HG02870 (cell line): ENCODE measurements around the gene EBF3.

ENCODE experiments used
- ATAC-seq: cut with Tn5 transposase; IDR thresholded peaks from one replicate; pipeline ENCODE4 v1.9.1; 2021; ENCODE audit warnings: mild to moderate bottlenecking, moderate library complexity; ENCODE audit not compliant: unreplicated experiment

The EBF3 gene

GRCh38 chr10:129963641-129964501 is at the start of gene EBF3:
TSS of gene EBF3 (minus strand) at chr10:129964274. CDS start at chr10:129963768, 506 bp downstream.
- no peak for ATAC-seq

- no peak for ATAC-seq
Observed at GRCh38 chr10:130013335-130014262, 49.5 kb upstream of the EBF3 start.

- ATAC-seq = no peak
Observed at GRCh38 chr10:130012129-130012528, 48.1 kb upstream of the EBF3 start.

GRCh38 chr10:130010653-130011052 is 46.6 kb upstream of the EBF3 start:
- ATAC-seq = no peak

GRCh38 chr10:130009228-130009627 is 45.2 kb upstream of the EBF3 start:
- no peak for ATAC-seq

- no peak for ATAC-seq
Observed at GRCh38 chr10:130003787-130004613, 39.9 kb upstream of the EBF3 start.

- ATAC-seq = no peak
Observed at GRCh38 chr10:130003166-130003565, 39.1 kb upstream of the EBF3 start.

- ATAC-seq = no peak
Observed at GRCh38 chr10:130002606-130003005, 38.5 kb upstream of the EBF3 start.

- no peak for ATAC-seq
Observed at GRCh38 chr10:130000918-130001317, 36.8 kb upstream of the EBF3 start.

- ATAC-seq = no peak
Observed at GRCh38 chr10:129999140-129999539, 35.1 kb upstream of the EBF3 start.

- no peak for ATAC-seq
Observed at GRCh38 chr10:129993621-129994020, 29.5 kb upstream of the EBF3 start.

GRCh38 chr10:129992356-129992755 is 28.3 kb upstream of the EBF3 start:
- no peak for ATAC-seq

GRCh38 chr10:129982825-129983224 is 18.8 kb upstream of the EBF3 start:
- ATAC-seq = no peak

- no peak for ATAC-seq
Observed at GRCh38 chr10:129978980-129979379, 14.9 kb upstream of the EBF3 start.

GRCh38 chr10:129978322-129978721 is 14.2 kb upstream of the EBF3 start:
- no peak for ATAC-seq

- ATAC-seq = no peak
Observed at GRCh38 chr10:129977794-129978193, 13.7 kb upstream of the EBF3 start.

GRCh38 chr10:129973674-129974059 is 9.6 kb upstream of the EBF3 start:
- ATAC-seq = no peak

GRCh38 chr10:129972966-129973673 is 9.0 kb upstream of the EBF3 start:
- ATAC-seq = no peak

GRCh38 chr10:129972145-129972965 is 8.3 kb upstream of the EBF3 start:
- ATAC-seq = no peak
